Measurements from ENCODE around the gene HIVEP2.

DNA sequence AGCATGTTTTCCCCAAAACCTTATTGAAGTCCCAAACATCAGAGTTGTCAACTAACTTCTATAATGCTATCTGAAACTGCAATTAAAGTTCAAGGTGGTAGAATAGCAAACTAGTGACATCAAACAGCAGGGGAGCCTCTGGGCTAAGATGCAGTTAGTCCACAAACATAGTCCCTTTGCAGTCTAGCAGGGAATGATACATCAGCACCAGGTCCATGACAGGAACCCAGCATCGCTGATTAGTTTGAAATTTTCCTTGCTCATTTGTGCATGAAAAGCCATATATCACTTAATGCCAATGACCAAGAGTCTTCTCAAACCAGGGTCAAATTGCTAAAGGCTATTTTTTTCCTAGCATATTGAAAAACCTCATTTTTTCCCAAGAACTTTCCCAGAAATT, 145.3 kb downstream of the HIVEP2 start:
- no peak for TF ChIP-seq POLR2A (IDR thresholded peaks at IDR 0.05)
- no peak for TF ChIP-seq CTCF (IDR thresholded peaks at IDR 0.05)
- no peak for TF ChIP-seq EP300 (IDR thresholded peaks at IDR 0.05)
